Erythroblast (primary cell): ENCODE results near the gene C1orf216.

ENCODE experiments used
- GATA1 ChIP-seq: IDR thresholded peaks from 2 replicates; pipeline ENCODE4 v1.6.1; 2011; ENCODE audit warnings: low read depth, mild to moderate bottlenecking, control low read depth, low read length, moderate library complexity
- POLR2A ChIP-seq: IDR thresholded peaks from 2 replicates; pipeline ENCODE4 v1.6.1; 2011; ENCODE audit warnings: mild to moderate bottlenecking, low read length

DNA sequence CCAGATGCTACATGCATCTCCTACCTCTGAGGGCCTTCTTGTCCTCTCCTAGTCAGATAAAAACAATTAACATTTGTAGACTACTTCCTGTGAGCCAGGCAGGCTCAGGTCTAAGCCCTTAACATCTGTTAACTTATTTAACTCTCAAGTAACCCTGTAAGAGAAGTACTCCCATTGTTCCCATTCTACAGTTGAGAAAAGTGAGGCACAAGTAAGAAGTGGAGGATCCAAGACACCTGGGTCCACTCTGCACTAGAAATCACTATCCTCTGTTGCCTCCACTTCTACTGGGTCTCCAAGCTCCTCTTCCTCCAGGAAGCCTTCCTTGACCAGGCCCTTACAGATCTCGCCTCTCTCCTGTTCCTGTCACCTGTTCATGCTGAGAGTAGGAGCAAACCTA is 9.7 kb downstream of the C1orf216 start:
- TF ChIP-seq POLR2A (no peak), GATA1 (no peak)
